Stimulated activated CD8-positive, alpha-beta memory T cell treated with anti-CD3 and anti-CD28 coated beads, Interleukin-4, amount 100 ng/mL, for 48 hours (primary cell): ENCODE results near the gene PTCD1.

Source experiments
- DNase-seq: peaks from one replicate; pipeline ENCODE4 v3.0.0-alpha.2; 2020

Gene PTCD1, protein sequence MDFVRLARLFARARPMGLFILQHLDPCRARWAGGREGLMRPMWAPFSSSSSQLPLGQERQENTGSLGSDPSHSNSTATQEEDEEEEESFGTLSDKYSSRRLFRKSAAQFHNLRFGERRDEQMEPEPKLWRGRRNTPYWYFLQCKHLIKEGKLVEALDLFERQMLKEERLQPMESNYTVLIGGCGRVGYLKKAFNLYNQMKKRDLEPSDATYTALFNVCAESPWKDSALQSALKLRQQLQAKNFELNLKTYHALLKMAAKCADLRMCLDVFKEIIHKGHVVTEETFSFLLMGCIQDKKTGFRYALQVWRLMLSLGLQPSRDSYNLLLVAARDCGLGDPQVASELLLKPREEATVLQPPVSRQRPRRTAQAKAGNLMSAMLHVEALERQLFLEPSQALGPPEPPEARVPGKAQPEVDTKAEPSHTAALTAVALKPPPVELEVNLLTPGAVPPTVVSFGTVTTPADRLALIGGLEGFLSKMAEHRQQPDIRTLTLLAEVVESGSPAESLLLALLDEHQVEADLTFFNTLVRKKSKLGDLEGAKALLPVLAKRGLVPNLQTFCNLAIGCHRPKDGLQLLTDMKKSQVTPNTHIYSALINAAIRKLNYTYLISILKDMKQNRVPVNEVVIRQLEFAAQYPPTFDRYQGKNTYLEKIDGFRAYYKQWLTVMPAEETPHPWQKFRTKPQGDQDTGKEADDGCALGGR

DNA sequence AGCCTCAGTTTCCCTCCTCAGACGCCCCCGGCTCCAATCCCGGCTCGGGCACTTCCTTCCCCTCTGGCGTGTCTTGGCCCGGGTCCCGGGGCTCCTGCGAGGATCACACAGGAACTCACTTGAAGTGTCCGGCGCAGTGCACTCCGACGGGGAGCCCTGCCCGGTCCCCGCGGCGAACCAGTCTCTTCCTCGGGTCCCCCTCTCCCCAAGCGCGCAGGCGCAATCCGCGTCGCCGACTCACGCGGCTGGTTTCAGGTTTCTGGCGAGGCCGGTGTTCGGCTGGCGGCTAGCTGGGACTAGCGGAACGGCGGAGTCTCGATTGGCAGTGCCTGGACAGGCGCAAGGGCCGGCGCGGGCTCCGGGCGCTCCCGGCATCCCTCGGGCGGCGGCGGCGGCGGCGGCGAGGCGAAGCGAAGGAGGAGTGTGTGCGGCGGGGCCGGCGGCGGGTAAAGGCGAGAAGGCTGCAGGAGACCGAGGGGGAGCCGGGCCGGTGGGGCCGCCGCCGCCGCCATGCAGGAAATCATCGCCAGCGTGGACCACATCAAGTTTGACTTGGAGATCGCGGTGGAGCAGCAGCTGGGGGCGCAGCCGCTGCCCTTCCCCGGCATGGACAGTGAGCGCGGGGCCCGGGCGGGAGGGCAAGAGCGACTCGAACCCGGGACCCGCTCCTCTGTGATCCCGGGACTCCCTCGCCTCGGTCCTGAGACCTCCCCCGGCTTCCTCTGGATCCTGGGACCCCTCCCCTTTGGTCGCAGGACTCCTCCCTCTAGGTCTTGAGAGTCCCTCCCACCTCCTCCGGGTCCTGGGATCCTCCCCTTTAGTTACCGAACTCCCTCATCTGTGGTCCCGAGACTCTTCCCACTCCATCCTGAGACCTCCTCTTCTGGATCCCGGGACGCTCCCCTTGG, at the start of gene PTCD1, which contains the start of gene CPSF4:
Gene PTCD1 (minus strand): TSS at position 226 of the 908 bp plus-strand sequence. CDS start 3,556 bp downstream, outside the sequence.
Gene CPSF4 (plus strand): TSS at position 371 of the 908 bp plus-strand sequence. CDS start 140 bp downstream, at position 511.
- DNase-seq, result peak; percentile 96

DNA sequence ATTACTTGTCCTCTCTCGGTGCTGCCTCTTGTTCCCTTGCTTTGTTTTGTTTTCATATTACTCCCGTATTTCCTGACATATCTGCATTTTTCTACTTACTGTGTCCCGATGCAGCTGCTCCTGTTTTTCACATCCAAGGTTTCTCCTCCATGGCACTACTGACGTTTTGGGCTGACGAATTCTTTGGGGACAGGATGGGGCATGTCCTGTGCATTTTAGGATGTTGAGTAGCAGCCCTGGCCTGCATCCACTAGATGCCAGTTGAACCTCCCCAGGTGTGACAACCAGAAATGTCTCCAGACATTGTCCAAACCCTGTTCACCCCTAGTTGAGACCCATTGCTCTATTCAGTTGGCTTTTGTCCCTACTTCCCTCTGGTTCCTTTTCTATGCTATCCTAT, 46.5 kb upstream of the PTCD1 start:
- DNase-seq, result no peak

DNA sequence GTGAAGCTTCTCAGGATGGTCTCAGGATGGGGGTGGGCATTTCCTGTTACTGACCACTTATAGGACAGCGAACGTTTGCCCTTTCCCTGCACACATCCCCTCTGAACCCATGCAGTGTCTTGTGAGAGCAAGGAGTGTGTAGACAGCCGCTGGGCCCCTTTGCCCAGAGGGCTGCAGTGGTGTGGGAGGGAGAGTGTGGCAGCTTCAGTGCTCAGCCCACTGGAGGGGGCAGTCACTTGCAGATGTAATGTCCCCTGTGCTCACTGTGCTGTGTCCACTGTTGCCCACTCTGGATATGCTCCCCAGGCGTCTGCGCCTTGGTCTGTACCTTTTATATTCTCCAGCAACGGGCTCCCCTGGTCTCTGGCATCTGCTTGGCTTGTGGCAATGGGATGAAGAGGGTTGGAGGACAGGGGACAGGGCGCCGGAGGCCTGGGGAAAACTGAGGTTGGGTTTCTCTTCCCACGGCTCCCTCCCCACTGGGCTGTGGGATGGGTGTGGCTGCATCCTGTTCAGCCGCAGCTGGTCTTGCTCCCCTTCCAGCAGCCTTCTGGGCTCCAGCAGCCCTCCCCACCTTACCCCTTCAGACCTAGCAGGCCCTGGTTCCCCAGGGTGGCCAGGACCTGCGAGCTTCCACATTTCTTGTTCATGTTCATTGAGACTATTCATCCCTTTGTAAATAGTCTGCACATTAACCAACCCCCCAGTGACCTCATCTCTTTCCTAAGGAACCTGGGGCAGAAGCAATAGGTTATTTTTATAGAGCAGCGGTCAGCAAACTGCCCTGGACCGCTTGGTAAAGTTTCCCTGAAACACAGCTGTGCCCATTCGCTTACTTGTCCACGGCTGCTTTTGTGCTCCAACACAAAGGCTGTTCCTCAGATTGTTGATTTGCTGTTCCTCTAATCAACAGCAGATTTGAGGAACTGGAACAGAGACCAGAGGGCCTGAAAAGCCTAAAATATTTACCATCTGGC, 40.2 kb upstream of the PTCD1 start:
- no peak for DNase-seq

DNA sequence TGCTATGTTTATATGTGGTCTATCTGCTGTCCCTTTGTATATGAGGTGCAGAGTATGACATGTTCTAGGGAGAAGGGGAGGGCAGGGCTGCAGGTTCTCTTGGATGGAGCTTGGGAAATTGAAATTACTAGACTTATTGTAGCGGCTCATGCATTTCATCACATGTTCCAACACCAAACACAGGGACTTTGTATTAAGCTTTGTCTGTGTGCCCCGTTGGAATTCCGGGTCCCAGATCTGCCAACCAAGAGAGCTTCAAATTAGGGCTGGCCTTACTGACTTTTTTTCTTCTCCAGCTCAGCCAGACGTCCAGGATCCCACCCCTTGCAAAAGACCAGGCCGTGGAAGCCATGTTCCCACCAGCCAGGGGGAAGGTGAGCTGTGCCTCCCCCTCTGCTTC, 37.5 kb upstream of the PTCD1 start:
- DNase-seq, result no peak

DNA sequence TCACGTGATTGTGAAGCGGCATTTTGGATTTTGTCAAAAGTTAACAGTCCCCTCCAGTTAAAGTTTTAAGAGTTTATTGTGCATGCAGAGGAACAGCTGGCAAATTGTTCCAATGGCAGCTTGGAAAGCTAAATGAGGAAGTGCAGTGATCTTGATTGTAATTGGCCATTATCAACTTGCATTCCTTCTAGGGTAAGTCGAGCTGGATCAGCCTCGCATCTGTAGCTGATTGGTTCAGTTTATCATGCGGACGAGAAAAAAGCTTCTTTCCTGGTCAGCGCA, 34.7 kb upstream of the PTCD1 start:
- DNase-seq, result no peak

DNA sequence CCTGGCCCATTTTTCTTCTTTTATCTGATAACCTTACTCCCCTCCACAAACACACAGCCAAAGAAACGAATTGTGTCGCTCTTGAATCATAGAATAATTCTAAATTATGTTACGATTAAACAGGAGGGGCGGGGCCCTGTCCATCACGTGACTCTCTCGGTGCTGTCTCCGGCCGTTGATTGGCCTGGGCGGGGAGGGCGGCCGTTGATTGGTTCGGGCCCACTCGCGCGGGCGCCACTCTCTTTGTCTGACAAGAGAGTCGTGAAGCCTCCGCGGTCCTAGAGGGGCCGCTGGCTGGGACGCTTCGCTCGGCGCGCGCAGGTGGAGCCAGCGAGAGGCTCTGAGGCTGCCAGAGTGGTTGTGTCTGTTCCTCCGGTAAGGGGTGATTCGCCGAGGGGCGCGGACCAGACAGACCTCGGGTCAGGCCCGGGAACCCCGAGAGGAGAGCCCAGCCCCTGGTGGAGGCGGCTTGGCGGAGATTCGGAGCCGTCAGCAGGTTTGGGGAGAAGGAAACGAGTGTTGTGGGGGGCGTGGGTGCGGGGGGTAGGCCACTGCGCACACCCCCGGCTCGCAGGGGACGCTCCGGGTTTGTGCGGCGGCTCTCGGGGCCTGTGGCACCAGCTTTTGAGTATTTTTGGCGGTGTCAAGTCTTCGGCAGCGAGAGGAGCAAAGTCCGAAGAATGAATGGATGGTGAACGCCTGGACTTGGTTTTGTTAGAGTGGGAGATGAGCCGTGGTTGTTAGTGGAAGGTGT, 34.1 kb upstream of the PTCD1 start, which contains the start of gene ZNF789:
Gene ZNF789 (plus strand): TSS at position 330 of the 754 bp plus-strand sequence. CDS start 3,567 bp downstream, outside the sequence.
- DNase-seq, result peak; percentile 99

DNA sequence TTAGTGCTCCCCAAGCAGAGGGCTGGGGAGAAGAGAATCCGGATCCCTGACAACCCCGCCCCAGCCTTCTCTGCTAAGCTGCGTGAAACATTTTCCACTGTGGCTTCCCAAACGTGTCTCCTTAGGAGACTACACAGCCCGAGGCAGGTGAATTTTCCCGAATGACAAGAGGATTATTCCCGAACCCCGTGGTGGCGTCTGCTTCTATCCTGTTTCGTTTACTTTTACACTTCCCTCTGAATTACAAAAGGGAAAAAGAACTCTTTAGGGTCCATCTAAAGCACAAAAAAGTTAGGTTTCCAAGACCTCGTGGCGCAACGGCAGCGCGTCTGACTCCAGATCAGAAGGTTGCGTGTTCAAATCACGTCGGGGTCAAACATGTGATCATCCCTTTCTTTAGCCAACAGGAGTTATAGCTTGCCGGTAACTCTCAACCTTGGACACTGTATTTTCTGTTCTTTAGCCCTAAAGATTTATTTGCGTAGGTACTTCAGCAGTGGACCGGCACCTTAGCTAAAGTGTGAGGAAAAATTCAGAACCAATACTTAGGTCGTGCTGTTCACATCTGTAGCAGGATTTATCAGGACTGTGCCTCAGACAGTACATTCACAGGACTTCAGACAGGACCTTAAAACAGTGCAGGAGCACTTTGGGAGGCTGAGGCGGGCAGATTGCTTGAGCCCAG, 30.9 kb upstream of the PTCD1 start:
- DNase-seq, result no peak

DNA sequence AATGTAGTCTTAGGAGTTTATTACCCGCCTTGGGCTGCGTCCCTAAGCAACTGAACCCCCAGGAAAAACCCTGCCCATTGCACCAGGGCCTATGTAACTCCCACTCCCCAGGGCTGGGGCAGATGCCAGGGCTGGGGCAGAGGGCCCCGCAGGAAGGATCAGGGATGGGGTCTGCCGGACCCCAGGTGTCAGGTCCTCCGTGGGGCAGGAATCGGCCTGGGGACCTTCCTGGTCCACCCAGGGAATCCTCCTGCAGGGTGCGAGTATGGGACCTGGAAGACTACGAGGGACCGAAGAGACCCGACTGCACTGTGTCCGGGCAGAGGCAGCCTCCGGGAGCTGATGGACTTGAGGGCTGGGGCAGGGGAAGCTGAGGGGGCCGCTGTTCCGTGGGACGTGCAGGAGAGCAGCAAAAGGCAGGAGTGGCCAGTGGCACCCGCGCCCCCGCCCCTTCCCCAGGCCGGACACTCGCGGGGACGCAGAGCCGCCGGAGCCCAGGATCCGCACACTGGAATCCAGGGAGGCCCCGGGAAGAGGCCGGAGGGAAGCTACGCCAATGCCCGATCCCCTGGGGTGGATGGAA, 29.8 kb upstream of the PTCD1 start:
- no peak for DNase-seq

DNA sequence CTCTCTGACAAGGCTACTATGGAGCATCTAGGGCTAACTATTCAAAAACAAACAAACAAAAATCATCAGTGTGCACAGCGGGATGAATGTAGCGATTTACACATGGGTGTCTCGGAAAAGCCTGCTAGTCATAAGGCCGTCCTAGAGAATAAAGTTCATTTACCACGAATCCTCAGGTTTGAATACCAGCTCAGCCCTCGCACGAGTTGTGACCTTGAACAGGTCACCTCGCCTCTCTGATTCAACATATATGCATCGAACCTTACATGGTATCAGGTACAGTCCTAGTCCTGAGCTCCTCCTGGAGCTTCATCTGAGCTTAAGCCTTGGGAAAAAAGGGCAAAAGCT, 26.8 kb upstream of the PTCD1 start:
- no peak for DNase-seq

DNA sequence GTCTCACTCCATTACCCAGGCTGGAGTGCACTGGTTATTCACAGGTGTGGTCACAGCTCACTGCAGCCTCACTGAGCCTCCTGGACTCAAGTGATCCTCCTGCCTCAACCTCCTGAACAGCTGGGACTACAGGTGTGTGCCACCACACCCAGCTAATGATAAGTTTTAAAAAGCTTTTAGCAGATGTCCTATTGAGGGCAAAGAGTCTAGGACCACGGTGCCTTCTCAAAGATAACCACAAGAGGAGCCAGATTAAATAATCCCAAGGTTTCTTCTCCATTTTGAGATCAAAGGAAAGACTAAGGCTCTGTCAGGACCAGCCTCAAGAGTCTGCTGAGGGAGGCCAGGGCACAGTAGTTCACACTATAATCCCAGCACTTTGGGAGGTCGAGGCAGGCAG, 22.6 kb upstream of the PTCD1 start:
- DNase-seq, result no peak

DNA sequence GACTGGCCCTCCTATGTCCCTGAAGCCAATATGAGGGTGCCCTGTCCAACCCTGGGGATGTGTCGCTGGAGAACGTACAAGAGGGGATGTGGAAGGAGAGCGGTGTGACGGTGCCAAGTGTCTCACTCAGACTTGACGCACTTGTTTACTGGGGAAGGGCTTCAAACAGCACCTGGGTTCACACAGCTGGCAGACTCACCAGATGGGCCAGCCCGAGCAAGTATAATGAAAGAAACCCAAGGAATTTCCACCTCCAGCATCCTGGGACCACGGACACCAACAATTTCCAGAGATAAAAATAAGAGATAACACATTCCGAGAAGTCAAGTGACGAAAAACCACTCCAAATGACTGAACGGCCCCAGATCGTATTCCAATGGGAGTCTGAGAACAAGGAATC, 22.1 kb upstream of the PTCD1 start:
- no peak for DNase-seq

DNA sequence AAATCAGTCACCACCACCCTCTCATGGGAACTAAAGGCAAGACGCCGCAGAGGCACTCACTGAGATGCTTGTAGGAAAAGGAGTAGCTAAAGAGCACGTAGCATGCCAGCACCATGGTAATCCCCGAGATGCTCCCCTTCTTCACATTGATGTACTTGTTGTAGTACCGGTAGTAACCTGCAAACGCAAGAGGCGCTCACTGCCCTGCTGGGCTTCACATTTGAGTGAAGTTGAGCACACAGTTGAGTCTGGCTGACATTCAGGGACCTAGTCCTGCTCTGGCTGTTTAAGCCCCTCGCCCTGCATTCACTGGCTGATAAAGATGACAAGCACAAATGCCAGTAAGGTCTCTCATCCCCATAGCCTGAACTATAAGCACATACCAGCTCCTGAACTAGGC, 20.5 kb upstream of the PTCD1 start:
- peak; percentile 64 for DNase-seq

DNA sequence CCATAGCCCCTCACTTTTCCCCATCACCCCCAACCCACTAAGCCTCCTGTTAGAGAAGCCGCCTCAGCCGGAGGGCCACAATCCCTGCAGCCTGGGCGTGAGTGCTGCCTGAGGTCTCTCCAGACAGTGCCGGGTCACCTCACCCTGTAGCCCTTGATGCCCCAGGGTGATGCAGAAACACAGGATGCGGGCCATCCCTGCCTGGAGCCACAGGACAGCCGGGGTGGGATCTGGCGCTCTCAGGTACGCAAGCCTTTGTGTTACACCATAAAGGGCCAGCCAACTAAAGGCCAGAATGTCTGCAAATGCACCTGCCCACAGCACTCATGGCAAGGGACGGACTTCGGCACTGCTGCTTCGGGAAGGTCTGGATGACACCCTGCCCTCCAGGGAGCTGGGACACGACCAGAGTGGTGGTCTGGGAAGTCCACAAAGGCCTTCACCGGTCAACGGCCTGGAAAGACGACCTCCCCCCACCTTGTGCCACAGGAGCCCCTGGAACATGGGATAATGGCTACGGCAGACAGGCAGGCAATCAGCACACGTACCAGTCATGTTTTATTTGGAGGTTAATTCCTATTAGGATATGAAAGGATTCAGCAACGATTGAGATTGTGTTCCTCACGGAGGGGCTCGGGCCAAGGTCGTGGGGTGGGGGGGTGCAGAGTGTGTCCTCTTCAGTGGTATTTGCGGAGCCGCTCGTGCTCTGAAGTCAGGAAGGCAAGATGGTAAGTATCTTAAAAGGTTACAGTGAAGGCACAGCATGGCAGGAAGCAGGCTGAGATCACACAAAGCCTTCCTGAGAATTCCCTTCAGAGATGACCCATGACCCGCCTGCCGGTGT, 19.3 kb upstream of the PTCD1 start:
- DNase-seq, result no peak

DNA sequence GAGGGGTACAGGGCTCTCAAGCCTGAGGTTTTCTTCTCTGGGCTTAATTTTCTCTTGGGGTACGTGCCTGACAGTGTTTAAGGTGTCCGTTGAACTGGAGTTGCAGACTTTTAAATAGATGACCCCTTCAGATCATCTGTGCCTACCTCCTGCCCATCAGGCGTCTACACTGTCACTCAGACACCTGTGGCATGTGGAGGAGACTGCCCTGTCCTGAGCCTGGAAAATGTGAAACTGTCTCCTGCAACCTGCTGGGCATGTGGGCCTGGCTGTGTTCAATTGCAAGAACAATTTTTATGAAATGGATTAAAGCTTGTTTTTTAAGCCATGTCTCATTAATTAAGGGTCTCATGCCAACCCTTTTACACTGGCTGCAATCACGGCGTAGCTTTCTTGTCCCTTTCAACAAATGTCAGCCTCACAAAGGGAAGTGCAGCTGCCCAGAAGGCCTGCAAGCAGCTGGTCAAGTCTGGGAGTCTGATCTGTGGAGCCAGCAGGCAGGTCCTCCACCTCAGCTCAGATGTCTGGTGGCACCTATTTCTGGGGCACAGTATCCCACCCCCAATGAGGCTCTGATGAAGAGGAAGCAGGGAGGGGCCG, 18.6 kb upstream of the PTCD1 start:
- no peak for DNase-seq

DNA sequence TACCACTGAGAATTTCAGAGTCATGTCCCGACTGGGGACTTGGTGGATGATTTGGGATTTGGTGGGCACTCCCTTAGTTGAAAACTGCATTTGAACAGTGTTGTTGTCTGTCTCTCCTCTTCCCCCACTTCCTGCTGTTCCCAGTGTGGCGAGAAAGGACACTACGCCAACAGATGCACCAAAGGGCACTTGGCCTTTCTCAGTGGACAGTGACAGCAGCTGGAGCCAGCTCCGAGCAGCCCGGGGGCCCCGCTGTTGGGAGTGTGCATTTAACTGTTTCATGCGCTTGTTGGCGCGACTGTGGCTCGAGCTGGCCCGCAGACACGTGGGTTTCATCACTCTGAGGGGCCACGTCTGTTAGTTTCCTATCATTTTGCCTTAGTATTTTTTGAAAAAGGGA, 17.7 kb upstream of the PTCD1 start:
- no peak for DNase-seq

DNA sequence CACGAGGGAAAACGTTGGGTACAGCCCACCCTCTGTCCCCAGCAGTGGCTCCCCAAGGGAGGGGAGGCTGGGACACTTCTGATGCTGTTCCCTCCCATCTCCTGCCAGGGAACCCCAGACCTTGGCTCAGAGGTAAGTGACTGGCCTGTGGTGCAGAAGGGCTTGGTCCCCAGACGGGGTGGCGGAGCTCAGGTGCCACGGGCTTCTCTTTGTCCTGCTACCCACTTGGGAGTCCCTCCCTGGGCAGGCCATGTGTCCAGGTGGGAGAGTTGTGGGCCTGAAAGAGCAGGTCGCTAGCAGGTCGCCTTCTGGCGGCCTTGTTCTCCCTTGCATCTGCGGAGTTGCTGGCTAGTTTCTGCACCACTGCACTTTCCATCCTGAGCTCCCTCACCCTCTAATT, 17.3 kb upstream of the PTCD1 start:
- DNase-seq, result no peak

DNA sequence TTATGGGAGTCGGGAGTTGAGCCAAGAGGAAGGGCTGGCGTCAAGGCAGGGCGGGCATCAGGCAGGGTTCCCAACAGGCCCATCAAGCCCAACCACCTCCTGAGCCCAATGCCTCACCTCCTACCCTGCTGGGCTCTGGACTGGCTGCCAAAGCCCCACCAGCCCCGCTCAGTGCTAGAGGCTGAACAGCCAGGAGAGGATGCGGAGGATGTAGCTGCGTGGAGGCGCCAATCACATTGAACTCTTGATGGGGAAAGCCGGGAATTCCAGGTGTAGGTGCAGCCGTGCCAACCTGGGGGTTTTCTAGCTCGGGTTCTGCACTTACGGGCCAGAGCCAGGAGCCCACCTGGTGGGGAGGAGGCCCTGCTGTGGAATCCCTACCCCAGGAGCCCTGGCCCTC, 14.5 kb upstream of the PTCD1 start:
- DNase-seq, result no peak

DNA sequence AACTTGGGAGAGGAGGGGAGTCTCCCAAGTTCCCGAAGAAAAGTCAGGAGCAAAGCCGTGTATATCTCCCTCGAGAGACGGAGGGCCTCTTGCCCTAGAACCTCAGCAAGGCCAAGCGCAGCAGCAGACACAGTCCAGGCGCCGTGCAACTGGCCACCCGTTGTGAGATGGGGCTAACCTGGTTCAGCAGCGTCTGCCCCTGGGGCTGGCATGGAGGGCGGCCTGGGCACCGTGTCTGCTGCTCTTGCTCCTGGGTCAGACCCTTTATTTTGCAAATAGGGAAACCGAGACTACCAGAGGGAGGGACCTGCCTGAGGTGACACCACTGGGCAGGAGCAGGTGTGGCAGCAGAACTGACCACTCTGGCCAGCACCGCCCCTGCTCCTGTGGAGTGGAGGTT, 13.9 kb upstream of the PTCD1 start:
- no peak for DNase-seq

DNA sequence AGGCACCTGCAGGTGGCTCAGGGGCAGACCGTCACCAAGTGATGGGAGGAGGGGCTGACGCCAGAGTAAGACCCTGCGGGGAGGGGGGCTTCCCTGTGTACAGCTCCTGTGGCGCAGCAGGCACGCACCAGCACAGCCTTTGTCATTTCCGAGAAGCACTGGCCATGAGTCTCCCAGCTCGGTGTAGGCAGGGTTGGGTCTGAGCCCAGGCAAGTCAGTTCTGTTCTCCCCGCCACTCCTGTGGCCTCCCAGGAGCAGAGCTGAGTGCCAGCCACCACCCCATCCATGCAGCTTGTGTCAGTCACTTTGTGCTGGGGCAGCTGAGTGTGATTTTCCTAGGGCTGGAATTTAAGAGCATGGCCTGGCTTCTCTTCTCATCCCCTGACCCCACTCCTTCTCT, 13.3 kb upstream of the PTCD1 start:
- no peak for DNase-seq
